GM23248 (cell line): Measurements from ENCODE around the gene CNOT3. TPM values are rescaled to one million over a fixed set of nuclear protein-coding genes. Genes with fewer than 3 reads are reported as not detected.

Experiments
- DNase-seq: peaks from one replicate; pipeline ENCODE4 v3.0.0-alpha.2; 2015
- H2AFZ ChIP-seq: fragments of 200-600 bp; sonication (generic); 2 replicates; pipeline ENCODE4 v1.6.1; 2016; ENCODE audit warnings: antibody characterized with exemption
- H3F3A ChIP-seq: fragments of 200-600 bp; sonication (generic); 2 replicates; pipeline ENCODE4 v1.6.1; 2016; ENCODE audit warnings: mild to moderate bottlenecking, antibody characterized with exemption, mixed run types; ENCODE audit not compliant: insufficient read depth
- H3K27ac ChIP-seq: fragments of 200-600 bp; sonication (generic); 2 replicates; pipeline ENCODE4 v1.5.1; 2016; ENCODE audit warnings: mild to moderate bottlenecking
- H3K27me3 ChIP-seq: fragments of 200-600 bp; sonication (generic); replicated peaks from 2 replicates; pipeline ENCODE4 v1.6.1; 2016; ENCODE audit warnings: mild to moderate bottlenecking; ENCODE audit not compliant: insufficient read depth
- H3K36me3 ChIP-seq: fragments of 200-600 bp; sonication (generic); 2 replicates; pipeline ENCODE4 v1.6.1; 2016; ENCODE audit warnings: low read depth, mild to moderate bottlenecking
- H3K4me1 ChIP-seq: fragments of 200-600 bp; sonication (generic); 2 replicates; pipeline ENCODE4 v1.6.1; 2016; ENCODE audit warnings: mild to moderate bottlenecking; ENCODE audit not compliant: insufficient read depth
- H3K4me2 ChIP-seq: fragments of 200-600 bp; sonication (generic); one replicate; pipeline ENCODE4 v1.6.1; 2016; ENCODE audit warnings: mild to moderate bottlenecking; ENCODE audit not compliant: unreplicated experiment
- H3K4me3 ChIP-seq: fragments of 200-600 bp; sonication (generic); 2 replicates; pipeline ENCODE4 v1.5.1; 2016; ENCODE audit warnings: mild to moderate bottlenecking
- H3K79me2 ChIP-seq: fragments of 200-600 bp; sonication (generic); 2 replicates; pipeline ENCODE4 v1.6.1; 2016; ENCODE audit warnings: mild to moderate bottlenecking; ENCODE audit not compliant: insufficient read depth
- H3K9ac ChIP-seq: fragments of 200-600 bp; sonication (generic); 2 replicates; pipeline ENCODE4 v1.6.1; 2016; ENCODE audit warnings: mild to moderate bottlenecking
- H3K9me2 ChIP-seq: fragments of 200-600 bp; sonication (generic); 2 replicates; pipeline ENCODE4 v1.6.1; 2016; ENCODE audit warnings: mixed run types, mild to moderate bottlenecking, moderate library complexity; ENCODE audit not compliant: insufficient read depth
- H3K9me3 ChIP-seq: fragments of 200-600 bp; sonication (generic); one replicate; pipeline ENCODE4 v1.6.1; 2017; ENCODE audit warnings: low read depth
- H4K20me1 ChIP-seq: fragments of 200-600 bp; sonication (generic); 2 replicates; pipeline ENCODE4 v1.6.0; 2016; ENCODE audit not compliant: insufficient read depth
- EZH2 ChIP-seq: fragments of 200-600 bp; sonication (generic); IDR thresholded peaks from 2 replicates; pipeline ENCODE4 v1.6.1; 2018; ENCODE audit warnings: antibody characterized with exemption, mild to moderate bottlenecking; ENCODE audit not compliant: insufficient read depth, poor library complexity, severe bottlenecking
- EZH2phosphoT487 ChIP-seq: fragments of 200-600 bp; sonication (generic); IDR thresholded peaks from 2 replicates; pipeline ENCODE4 v1.6.1; 2018; ENCODE audit warnings: antibody characterized with exemption, moderate library complexity, mild to moderate bottlenecking, low read depth; ENCODE audit not compliant: insufficient read depth
- WGBS, 2 experiments: methylation state at CpG; one replicate each; pipeline ENCODE4 v1.1.6; 2015 to 2017; ENCODE audit warnings: low lambda C conversion rate in 2 of 2, low coverage in 1 of 2; ENCODE audit errors: missing lambda C conversion rate in 2 of 2; 5-methylcytosine and 5-hydroxymethylcytosine counted together
- in situ Hi-C: fragments of 300-500 bp; cut with MboI; formaldehyde crosslinking; loops from 2 replicates; pipeline ENCODE4 v1.15.0; 2020
- polyA plus RNA-seq: library from polyadenylated mRNA; unstranded; fragments of >200 nt; fragmentation: Nextera tagmentation; extraction: Ambion mirVana; gene quantifications from 2 replicates; pipeline ENCODE4 v1.2.1, GENCODE V29; 2016
- total RNA-seq: library from RNA; depleted of rRNA; stranded (reverse); fragments of >200 nt; shearing (Covaris generic); gene quantifications from 2 replicates; pipeline ENCODE4 v1.2.3, GENCODE V29; 2014

Gene CNOT3
- total and polyA plus RNA-seq, 2 experiments from 2014 or later, result 8.9 to 19.4 TPM

DNA sequence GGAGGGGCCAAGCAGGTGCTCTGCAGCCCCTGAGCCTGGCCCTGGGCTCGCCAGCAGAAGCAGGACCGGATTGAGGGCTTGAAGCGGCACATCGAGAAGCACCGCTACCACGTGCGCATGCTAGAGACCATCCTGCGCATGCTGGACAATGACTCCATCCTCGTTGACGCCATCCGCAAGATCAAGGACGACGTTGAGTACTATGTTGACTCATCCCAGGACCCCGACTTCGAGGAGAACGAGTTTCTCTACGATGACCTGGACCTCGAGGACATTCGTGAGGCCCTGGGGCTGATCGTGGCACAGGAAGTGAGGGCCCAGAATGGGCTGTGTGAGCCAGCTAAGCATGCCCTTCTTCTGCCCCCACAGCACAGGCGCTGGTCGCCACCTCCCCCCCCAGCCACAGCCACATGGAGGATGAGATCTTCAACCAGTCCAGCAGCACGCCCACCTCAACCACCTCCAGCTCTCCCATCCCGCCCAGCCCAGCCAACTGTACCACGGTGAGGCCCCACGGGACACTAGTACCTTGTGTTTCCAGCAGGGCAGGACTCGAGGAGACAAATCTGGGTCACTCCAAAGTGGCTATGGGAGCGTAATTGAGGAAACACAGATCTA, 8.1 kb downstream of the CNOT3 start:
- Histone ChIP-seq H3K9me2 (no peaks in the 10 kb centered on the region), H3K9me3 (no peaks in the 10 kb centered on the region), H4K20me1 (no peaks in the 10 kb centered on the region; the same call in 1 of the 2 replicates), H3K4me2 (no peak overlapping the region), H3K4me3 (no peak overlapping the region), H3K79me2 (peaks cover 45% of the 10 kb centered on the region), H3K27me3 (no peaks in the 10 kb centered on the region), H3K27ac (no peak overlapping the region), H3F3A (peaks cover 2% of the 10 kb centered on the region; the same call in 1 of the 2 replicates), H2AFZ (no peak overlapping the region), H3K4me1 (peaks cover 16% of the 10 kb centered on the region), H3K9ac (no peak overlapping the region), H3K36me3 (peaks cover 20% of the 10 kb centered on the region)
- TF ChIP-seq EZH2, result no peak
- TF ChIP-seq EZH2phosphoT487, result no peak
- 92% methylated on average over 27 to 28 of the region's 28 CpGs for WGBS, 2 experiments
- in situ Hi-C loops, result no loop called here
- DNase-seq, result no peak

DNA sequence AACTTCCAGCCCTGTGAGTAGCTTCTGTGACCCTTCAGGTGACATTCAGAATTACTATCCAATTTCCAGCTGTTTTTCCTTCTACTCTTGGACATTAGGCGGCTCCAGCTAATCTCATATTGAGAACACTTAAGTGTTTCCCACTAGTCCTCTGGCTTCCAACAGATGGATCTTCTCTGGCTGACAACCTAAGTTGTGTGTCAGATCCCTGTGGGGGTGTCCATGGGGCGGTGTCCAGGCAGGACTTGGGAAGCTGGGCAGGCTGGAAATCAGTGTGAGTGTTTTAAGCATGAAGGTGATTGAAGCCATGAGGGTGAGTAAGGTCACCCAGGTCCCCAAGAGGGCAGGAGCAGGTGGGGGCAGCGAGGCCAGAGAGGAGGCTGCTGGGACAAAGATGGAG, 10.1 kb downstream of the CNOT3 start:
- Histone ChIP-seq H3K9me2 (no peaks in the 10 kb centered on the region), H4K20me1 (no peaks in the 10 kb centered on the region), H3K36me3 (peaks cover 19% of the 10 kb centered on the region), H3K27ac (no peak overlapping the region), H3K4me2 (no peak overlapping the region), H3F3A (no peaks in the 10 kb centered on the region), H3K9ac (no peak overlapping the region), H3K4me3 (no peak overlapping the region), H3K4me1 (peaks cover under 1% of the 10 kb centered on the region; the same call in 1 of the 2 replicates), H2AFZ (no peak overlapping the region), H3K9me3 (no peaks in the 10 kb centered on the region), H3K27me3 (no peaks in the 10 kb centered on the region), H3K79me2 (peaks cover 25% of the 10 kb centered on the region)
- WGBS, 2 experiments, result 94 to 98% methylated on average over 3 of the region's 3 CpGs
- TF ChIP-seq EZH2 (no peak), EZH2phosphoT487 (no peak)
- no peak for DNase-seq
- in situ Hi-C loops, result no loop called here

DNA sequence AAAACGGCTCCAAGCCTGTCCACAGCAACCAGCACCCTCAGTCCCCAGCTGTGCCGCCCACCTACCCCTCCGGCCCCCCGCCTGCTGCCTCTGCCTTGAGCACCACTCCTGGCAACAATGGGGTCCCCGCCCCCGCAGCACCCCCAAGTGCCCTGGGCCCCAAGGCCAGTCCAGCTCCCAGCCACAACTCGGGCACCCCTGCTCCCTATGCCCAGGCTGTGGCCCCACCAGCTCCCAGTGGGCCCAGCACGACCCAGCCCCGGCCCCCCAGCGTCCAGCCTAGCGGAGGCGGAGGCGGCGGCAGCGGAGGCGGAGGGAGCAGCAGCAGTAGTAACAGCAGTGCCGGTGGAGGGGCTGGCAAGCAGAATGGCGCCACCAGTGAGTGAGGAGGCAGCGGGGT, 10.6 kb downstream of the CNOT3 start:
- Histone ChIP-seq H3K79me2 (peaks cover 20% of the 10 kb centered on the region), H3K4me2 (no peak overlapping the region), H3F3A (no peaks in the 10 kb centered on the region; the same call in 1 of the 2 replicates), H2AFZ (no peak overlapping the region), H3K4me3 (no peak overlapping the region), H3K4me1 (no peaks in the 10 kb centered on the region), H3K27me3 (no peaks in the 10 kb centered on the region), H3K36me3 (peaks cover 17% of the 10 kb centered on the region), H3K9me3 (no peaks in the 10 kb centered on the region), H3K9me2 (no peaks in the 10 kb centered on the region), H3K9ac (no peak overlapping the region), H3K27ac (no peak overlapping the region), H4K20me1 (no peaks in the 10 kb centered on the region)
- no peak for DNase-seq
- in situ Hi-C loops, result no loop called here
- TF ChIP-seq EZH2 (no peak), EZH2phosphoT487 (no peak)
- 75 to 83% methylated on average over 12 to 19 of the region's 19 CpGs for WGBS, 2 experiments

DNA sequence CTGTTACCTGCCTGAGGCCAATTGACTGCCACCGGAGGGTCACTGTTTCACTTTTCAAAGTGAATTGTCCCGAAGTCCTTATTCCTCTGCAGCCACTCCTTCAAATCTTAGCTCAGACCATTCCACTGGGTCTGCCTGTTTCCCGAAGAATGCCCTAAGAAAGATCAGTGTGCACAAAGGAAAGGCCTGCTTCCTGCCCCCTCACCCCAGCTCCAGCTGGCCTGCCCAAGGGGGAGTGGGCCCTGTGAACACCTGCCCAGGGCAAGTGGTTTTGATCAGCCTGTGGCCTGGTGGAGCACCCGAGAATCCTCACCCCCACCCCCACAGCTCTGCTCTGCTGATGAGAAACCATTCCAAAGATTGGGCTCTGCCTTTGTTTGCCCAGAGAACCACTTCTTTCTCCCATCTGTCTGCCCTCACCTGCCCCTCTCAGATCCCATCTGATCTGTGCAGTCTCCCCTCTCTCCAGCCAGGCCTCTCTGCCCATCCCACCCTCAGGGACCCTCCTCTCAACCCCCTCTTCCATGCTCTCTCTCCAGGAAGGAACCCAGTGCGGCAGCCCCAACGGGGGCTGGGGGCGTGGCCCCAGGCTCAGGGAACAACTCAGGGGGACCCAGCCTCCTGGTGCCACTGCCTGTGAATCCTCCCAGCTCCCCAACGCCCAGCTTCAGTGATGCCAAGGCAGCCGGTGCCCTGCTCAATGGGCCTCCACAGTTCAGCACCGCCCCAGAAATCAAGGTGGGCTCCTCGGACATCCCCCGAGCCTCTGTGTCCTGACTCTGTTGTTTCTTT, 11.7 kb downstream of the CNOT3 start:
- H4K20me1 ChIP-seq, result no peaks in the 10 kb centered on the region
- peaks cover 10% of the 10 kb centered on the region; the same call in 1 of the 2 replicates for H3K79me2 ChIP-seq
- H2AFZ ChIP-seq, result no peak overlapping the region
- H3K4me1 ChIP-seq, result peaks cover 3% of the 10 kb centered on the region
- TF ChIP-seq EZH2phosphoT487 (no peak), EZH2 (no peak)
- H3K27me3 ChIP-seq, result no peaks in the 10 kb centered on the region
- no peaks in the 10 kb centered on the region for H3K9me2 ChIP-seq
- H3K9me3 ChIP-seq, result no peaks in the 10 kb centered on the region
- DNase-seq, result no peak
- H3K9ac ChIP-seq, result no peak overlapping the region
- peaks cover 11% of the 10 kb centered on the region for H3K36me3 ChIP-seq
- H3K4me2 ChIP-seq, result no peak overlapping the region
- peaks cover 10% of the 10 kb centered on the region for H3F3A ChIP-seq
- H3K27ac ChIP-seq, result no peak overlapping the region
- WGBS, 2 experiments, result 73 to 74% methylated on average over 12 of the region's 12 CpGs
- H3K4me3 ChIP-seq, result no peak overlapping the region
- in situ Hi-C loops, result no loop called here
